K562 (cell line): ENCODE results near the gene ATRN.
A peak's percentile ranks its signal among the peaks of the same experiment; 100 is the strongest.

Source experiments
- HIVEP1 ChIP-seq: fragments of 250-450 bp; sonication (Bioruptor Pico); IDR thresholded peaks from 2 replicates; pipeline ENCODE4 v1.4.0; 2020; ENCODE audit warnings: mild to moderate bottlenecking
- KAT2B ChIP-seq: IDR thresholded peaks from one replicate; pipeline ENCODE4 v1.6.1; 2012; ENCODE audit warnings: low read depth, mild to moderate bottlenecking, control low read depth, inconsistent platforms, low read length, moderate library complexity
- MBD2 ChIP-seq: sonication (generic); IDR thresholded peaks from 2 replicates; pipeline ENCODE4 v1.6.1; 2016; ENCODE audit warnings: low read depth, borderline replicate concordance
- MLX ChIP-seq, 2 experiments: fragments of 450-650 bp in 1 of 2; sonication (generic) in 1 of 2; formaldehyde crosslinking; conservative IDR thresholded peaks; 2 replicates each; pipeline versions ENCODE4 v1.4.0 to v1.8.1; 2020 to 2022; ENCODE audit warnings: mild to moderate bottlenecking in 1 of 2, missing genetic modification reagents in 1 of 2
- POLR2A ChIP-seq: fragments of 450-650 bp; conservative IDR thresholded peaks from 2 replicates; pipeline ENCODE4 v1.6.1; 2016
- SMARCB1 ChIP-seq: IDR thresholded peaks from 2 replicates; pipeline ENCODE4 v1.6.1; 2011; ENCODE audit warnings: improper control_type of control experiment, low read depth; ENCODE audit not compliant: insufficient read length
- SMC3 ChIP-seq: conservative IDR thresholded peaks from 2 replicates; pipeline ENCODE4 v1.6.1; 2011; ENCODE audit warnings: low read depth, low read length, improper control_type of control experiment; ENCODE audit not compliant: insufficient read depth
- SP1 ChIP-seq: sonication (generic); formaldehyde crosslinking; IDR thresholded peaks from 2 replicates; pipeline ENCODE4 v1.8.1; 2022; ENCODE audit warnings: mild to moderate bottlenecking, missing genetic modification reagents
- STAT5B ChIP-seq: fragments of 250-450 bp; sonication (Bioruptor Pico); IDR thresholded peaks from 2 replicates; pipeline ENCODE4 v1.8.0; 2021; ENCODE audit warnings: mild to moderate bottlenecking, inconsistent platforms
- TAL1 ChIP-seq: fragments of 450-650 bp; IDR thresholded peaks from 2 replicates; pipeline ENCODE4 v1.6.1; 2016; ENCODE audit warnings: mild to moderate bottlenecking
- YY1 ChIP-seq, 3 experiments: IDR thresholded peaks; 2 replicates each; pipeline ENCODE4 v1.6.1; 2011; ENCODE audit warnings: low read length in 2 of 3, mild to moderate bottlenecking in 2 of 3, moderate library complexity in 2 of 3, borderline replicate concordance in 1 of 3, control low read depth in 1 of 3, low read depth in 1 of 3; ENCODE audit not compliant: insufficient read depth in 3 of 3, insufficient replicate concordance in 2 of 3, control insufficient read depth in 1 of 3, insufficient read length in 1 of 3; ENCODE audit errors: extremely low read depth in 1 of 3
- ZBTB33 ChIP-seq: sonication (generic); formaldehyde crosslinking; IDR thresholded peaks from 2 replicates; pipeline ENCODE4 v1.8.1; 2023; ENCODE audit warnings: mild to moderate bottlenecking, missing genetic modification reagents
- ZNF830 ChIP-seq: fragments of 250-450 bp; sonication (Bioruptor Pico); IDR thresholded peaks from 2 replicates; pipeline ENCODE4 v1.5.0; 2021; ENCODE audit warnings: mild to moderate bottlenecking
- TF ChIP-seq, protein P1 (sequence below), 3 experiments: IDR thresholded peaks in 2 of 3; conservative IDR thresholded peaks in 1 of 3; 2 replicates each; pipeline ENCODE4 v1.5.1; 2011 to 2012; ENCODE audit warnings: low read length in 3 of 3, mild to moderate bottlenecking in 3 of 3, control low read depth in 2 of 3, improper control_type of control experiment in 1 of 3, inconsistent platforms in 1 of 3, low read depth in 1 of 3, mixed read lengths in 1 of 3, moderate library complexity in 1 of 3; ENCODE audit not compliant: insufficient read depth in 2 of 3

DNA sequence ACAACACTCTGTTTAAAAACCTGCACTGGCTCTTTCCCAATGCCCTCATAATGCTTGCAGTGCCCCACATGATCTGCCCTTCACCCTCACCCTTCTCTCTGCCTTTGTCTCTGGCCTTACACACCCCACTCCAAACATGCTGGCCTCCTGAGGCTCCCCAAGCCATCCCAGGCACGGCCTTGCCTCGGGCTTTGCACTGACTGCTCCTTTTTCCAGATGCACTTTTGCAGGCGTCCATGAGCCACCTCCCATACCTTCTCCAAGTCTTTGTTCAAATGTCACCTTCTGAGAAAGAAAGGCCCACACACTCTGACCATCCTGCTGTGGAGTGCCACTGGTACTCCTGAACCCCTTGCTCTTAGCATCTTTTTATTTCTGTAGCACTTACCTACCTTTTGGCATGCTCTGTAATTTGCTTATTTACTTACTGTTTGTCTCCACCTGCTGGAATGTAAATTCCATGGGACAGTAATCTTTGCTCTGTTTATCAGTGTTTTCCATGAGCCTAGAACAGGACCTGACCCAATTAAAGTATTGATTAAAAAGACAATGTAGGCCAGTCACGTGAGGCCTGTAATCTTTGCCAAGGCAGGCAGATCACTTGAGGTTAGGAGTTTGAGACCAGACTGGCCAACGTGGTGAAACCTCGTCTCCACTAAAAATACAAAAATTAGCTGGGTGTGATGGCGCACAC, 161.6 kb downstream of the ATRN start:
- TF ChIP-seq, protein P1, sequence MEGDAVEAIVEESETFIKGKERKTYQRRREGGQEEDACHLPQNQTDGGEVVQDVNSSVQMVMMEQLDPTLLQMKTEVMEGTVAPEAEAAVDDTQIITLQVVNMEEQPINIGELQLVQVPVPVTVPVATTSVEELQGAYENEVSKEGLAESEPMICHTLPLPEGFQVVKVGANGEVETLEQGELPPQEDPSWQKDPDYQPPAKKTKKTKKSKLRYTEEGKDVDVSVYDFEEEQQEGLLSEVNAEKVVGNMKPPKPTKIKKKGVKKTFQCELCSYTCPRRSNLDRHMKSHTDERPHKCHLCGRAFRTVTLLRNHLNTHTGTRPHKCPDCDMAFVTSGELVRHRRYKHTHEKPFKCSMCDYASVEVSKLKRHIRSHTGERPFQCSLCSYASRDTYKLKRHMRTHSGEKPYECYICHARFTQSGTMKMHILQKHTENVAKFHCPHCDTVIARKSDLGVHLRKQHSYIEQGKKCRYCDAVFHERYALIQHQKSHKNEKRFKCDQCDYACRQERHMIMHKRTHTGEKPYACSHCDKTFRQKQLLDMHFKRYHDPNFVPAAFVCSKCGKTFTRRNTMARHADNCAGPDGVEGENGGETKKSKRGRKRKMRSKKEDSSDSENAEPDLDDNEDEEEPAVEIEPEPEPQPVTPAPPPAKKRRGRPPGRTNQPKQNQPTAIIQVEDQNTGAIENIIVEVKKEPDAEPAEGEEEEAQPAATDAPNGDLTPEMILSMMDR (IDR thresholded peaks at IDR 0.05 in 2 of 3, conservative IDR thresholded peaks at IDR 0.05 in 1 of 3; ENCODE audit: insufficient read depth in 2 of 3, low read depth in 1 of 3, low read length in 3 of 3): peak in 1 of 3 experiments; percentile 23; a peak in 1 of 6 replicates
- TF ChIP-seq MBD2 (no peak), YY1 (IDR thresholded peaks at IDR 0.05; ENCODE audit: borderline replicate concordance in 1 of 3, control insufficient read depth in 1 of 3, extremely low read depth in 1 of 3, insufficient read depth in 3 of 3, insufficient read length in 1 of 3, insufficient replicate concordance in 2 of 3, low read depth in 1 of 3, low read length in 2 of 3) (no peak), SMARCB1 (no peak), ZBTB33 (no peak), KAT2B (no peak), POLR2A (no peak), HIVEP1 (CRISPR knock-in tag) (no peak), STAT5B (CRISPR knock-in tag) (no peak), ZNF830 (CRISPR knock-in tag) (no peak), SMC3 (no peak), MLX (CRISPR knock-in tag; conservative IDR thresholded peaks at IDR 0.05) (no peak), SP1 (no peak), TAL1 (no peak)
